B cell (primary cell): ENCODE results near the gene SMIM13. TPM values are rescaled to one million over a fixed set of nuclear protein-coding genes. Genes with fewer than 3 reads are reported as not detected.

Experiments used
- ATAC-seq: fragments of 200-7000 bp; cut with Tn5 transposase; one replicate; pipeline ENCODE4 v1.10.0; 2021; ENCODE audit warnings: low read depth, mild to moderate bottlenecking, moderate number of reproducible peaks, moderate library complexity
- CTCF ChIA-PET: fragments of 350-600 bp; sonication (Branson Sonifier 250); formaldehyde crosslinking; loops from one replicate; lab custom pipeline; 2021; ENCODE audit warnings: antibody characterized with exemption, inconsistent platforms; lab: Charles Lee
- POLR2A ChIA-PET: fragments of 350-600 bp; sonication (Branson Sonifier 250); formaldehyde crosslinking; loops from one replicate; lab custom pipeline; 2021; ENCODE audit warnings: antibody characterized with exemption; lab: Charles Lee
- DNase-seq: peaks from one replicate; pipeline ENCODE4 v3.0.0; 2013
- H2AFZ ChIP-seq: 2 replicates; pipeline ENCODE4 v1.6.1; 2012; ENCODE audit warnings: mild to moderate bottlenecking, low read depth, low read length; ENCODE audit not compliant: insufficient read depth, poor library complexity, severe bottlenecking
- H3K27ac ChIP-seq, 2 donors: 1 replicate in 1 of 2; 2 replicates in 1 of 2; pipeline ENCODE4 v1.5.1; 2012 to 2013; ENCODE audit warnings: low read length in 2 of 2, mild to moderate bottlenecking in 2 of 2, moderate library complexity in 1 of 2
- H3K27me3 ChIP-seq, 4 experiments: fragments of 200-600 bp in 1 of 4; sonication (generic) in 1 of 4; replicated peaks in 1 of 4; 1 replicate in 2 of 4; 2 replicates in 2 of 4; pipeline versions ENCODE4 v1.6.1 to v1.7.0; 2013 to 2016; ENCODE audit warnings: low read length in 3 of 4, mild to moderate bottlenecking in 2 of 4, mixed read lengths in 1 of 4, moderate library complexity in 1 of 4; ENCODE audit not compliant: insufficient read depth in 4 of 4, control insufficient read depth in 3 of 4; ENCODE audit errors: control extremely low read depth in 1 of 4
- H3K36me3 ChIP-seq, 2 experiments: replicated peaks in 1 of 2; 1 replicate in 1 of 2; 2 replicates in 1 of 2; pipeline versions ENCODE4 v1.6.1 to v1.7.1; 2013; ENCODE audit warnings: low read length in 1 of 2; ENCODE audit not compliant: insufficient read depth in 2 of 2, control insufficient read depth in 1 of 2; ENCODE audit errors: control extremely low read depth in 1 of 2, extremely low read depth in 1 of 2
- H3K4me1 ChIP-seq, 2 donors: fragments of 200-600 bp in 1 of 2; sonication (generic) in 1 of 2; 1 replicate in 1 of 2; 2 replicates in 1 of 2; pipeline versions ENCODE4 v1.5.1 to v1.6.1; 2013 to 2017; ENCODE audit warnings: low read length in 2 of 2; ENCODE audit not compliant: control insufficient read depth in 2 of 2, insufficient read depth in 2 of 2
- H3K4me2 ChIP-seq: replicated peaks from 2 replicates; pipeline ENCODE3; 2012; ENCODE audit warnings: mild to moderate bottlenecking, low read depth, low read length; ENCODE audit not compliant: poor library complexity, severe bottlenecking
- H3K4me3 ChIP-seq, 5 experiments: fragments of 200-600 bp in 1 of 5; sonication (generic) in 1 of 5; 1 replicate in 3 of 5; 2 replicates in 2 of 5; pipeline versions ENCODE4 v1.5.1 to v1.7.0; 2011 to 2016; ENCODE audit warnings: low read length in 4 of 5, mild to moderate bottlenecking in 4 of 5, low read depth in 2 of 5, control low read depth in 1 of 5, moderate library complexity in 1 of 5; ENCODE audit not compliant: insufficient read depth in 1 of 5; ENCODE audit errors: control extremely low read depth in 1 of 5, extremely low read depth in 1 of 5
- H3K79me2 ChIP-seq: fragments of 200-600 bp; sonication (generic); one replicate; pipeline ENCODE4 v1.6.0; 2016; ENCODE audit warnings: low read length; ENCODE audit not compliant: control insufficient read depth, insufficient read depth
- H3K9ac ChIP-seq: fragments of 200-600 bp; sonication (generic); 2 replicates; pipeline ENCODE4 v1.6.1; 2017; ENCODE audit warnings: mild to moderate bottlenecking, low read length, moderate library complexity
- H3K9me3 ChIP-seq, 3 donors: one replicate each; pipeline versions ENCODE4 v1.6.1 to v1.7.1; 2013; ENCODE audit warnings: low read length in 2 of 3; ENCODE audit not compliant: control insufficient read depth in 2 of 3, insufficient read depth in 1 of 3; ENCODE audit errors: control extremely low read depth in 1 of 3
- H4K20me1 ChIP-seq: 2 replicates; pipeline ENCODE4 v1.6.0; 2012; ENCODE audit warnings: mild to moderate bottlenecking, low read length; ENCODE audit not compliant: insufficient read depth, control insufficient read depth, poor library complexity, severe bottlenecking
- H3K27ac Mint-ChIP-seq: one replicate; pipeline ENCODE4 v1.8.0; 2021; ENCODE audit warnings: mixed read lengths
- H3K27me3 Mint-ChIP-seq: one replicate; pipeline ENCODE4 v1.8.0; 2021; ENCODE audit warnings: mixed read lengths
- H3K4me1 Mint-ChIP-seq: one replicate; pipeline ENCODE4 v1.8.0; 2021; ENCODE audit warnings: mixed read lengths
- H3K4me3 Mint-ChIP-seq: one replicate; pipeline ENCODE4 v1.8.0; 2021; ENCODE audit warnings: mixed read lengths
- H3K9me3 Mint-ChIP-seq: one replicate; pipeline ENCODE4 v1.8.0; 2022; ENCODE audit warnings: mixed read lengths; ENCODE audit not compliant: insufficient read depth
- CTCF ChIP-seq: fragments of 200-600 bp; IDR thresholded peaks from one replicate; pipeline ENCODE4 v1.8.0; 2022; ENCODE audit warnings: antibody characterized with exemption, mild to moderate bottlenecking
- EZH2 ChIP-seq: IDR thresholded peaks from 2 replicates; pipeline ENCODE4 v1.6.1; 2012; ENCODE audit warnings: borderline replicate concordance, low read depth, mild to moderate bottlenecking, moderate library complexity, low read length; ENCODE audit not compliant: insufficient read depth, poor library complexity, severe bottlenecking
- WGBS: methylation state at CpG from one replicate; pipeline ENCODE4 v1.1.5; 2013; ENCODE audit warnings: missing lambda C conversion rate; ENCODE audit not compliant: insufficient coverage; 5-methylcytosine and 5-hydroxymethylcytosine counted together
- intact Hi-C: fragments of 100-400 bp; cut with micrococcal nuclease; formaldehyde crosslinking; loops from one replicate; pipeline ENCODE4 v1.10.0; 2022
- polyA plus RNA-seq: library from polyadenylated mRNA; depleted of rRNA; stranded (reverse); fragments of >200 nt; gene quantifications from 2 replicates; pipeline ENCODE4 v1.2.3, GENCODE V29; 2012
- total RNA-seq, 2 donors: library from RNA; stranded (reverse); fragments of 120-200 nt in 1 of 2; gene quantifications; 1 replicate in 1 of 2; 2 replicates in 1 of 2; pipeline versions ENCODE4 v1.2.3 to v1.2.4, GENCODE V29; 2013 to 2022

Gene SMIM13
- total and polyA plus RNA-seq, 2 donors (not counting 1 experiment from before 2014, with no cell fraction given) = 2.1 to 5.5 TPM

GRCh38 chr6:11096109-11096508 lies 2.5 kb downstream of the SMIM13 start:
- DNase-seq (no peak), ATAC-seq (no peak)
- H3K27ac Mint-ChIP-seq = no peak overlapping the region
- TF ChIP-seq EZH2 (no peak), CTCF (no peak)
- H3K4me2 ChIP-seq = no peak overlapping the region
- peaks cover 48% of the 10 kb centered on the region for H3K79me2 ChIP-seq
- ChIA-PET POLR2A (no interaction called here), CTCF (interaction anchor here (1.4 kb wide), 1 partner anchor 400 kb away, joined by 5 read pairs; no protein-coding TSS in a partner anchor)
- H3K4me3 Mint-ChIP-seq = no peak overlapping the region
- intact Hi-C loops = no loop called here
- no peak overlapping the region for H3K9ac ChIP-seq
- peaks cover 12% of the 10 kb centered on the region in 2 donors for H3K4me1 ChIP-seq
- no peaks in the 10 kb centered on the region for H3K36me3 ChIP-seq
- WGBS = 80% methylated on average over 3 of the region's 4 CpGs
- no peak overlapping the region for H2AFZ ChIP-seq
- peaks cover 7% of the 10 kb centered on the region for H4K20me1 ChIP-seq
- no peaks in the 10 kb centered on the region for H3K9me3 Mint-ChIP-seq
- no peaks in the 10 kb centered on the region for H3K27me3 Mint-ChIP-seq
- peaks cover 22% of the 10 kb centered on the region for H3K4me1 Mint-ChIP-seq
- H3K27ac ChIP-seq = no peak overlapping the region
- H3K27me3 ChIP-seq = no peaks in the 10 kb centered on the region
- H3K4me3 ChIP-seq = no peak overlapping the region
- no peaks in the 10 kb centered on the region for H3K9me3 ChIP-seq

- no peaks in the 10 kb centered on the region for H3K36me3 ChIP-seq
Measured at GRCh38 chr6:11097476-11097875, 3.8 kb downstream of the SMIM13 start.

More at GRCh38 chr6:11097476-11097875, 3.8 kb downstream of the SMIM13 start:
- DNase-seq (no peak), ATAC-seq (no peak)
- TF ChIP-seq CTCF (no peak), EZH2 (no peak)
- H3K27ac ChIP-seq = no peak overlapping the region
- H3K4me3 ChIP-seq = no peak overlapping the region
- peaks cover 61% of the 10 kb centered on the region for H3K79me2 ChIP-seq
- intact Hi-C loops = no loop called here
- H4K20me1 ChIP-seq = peaks cover 18% of the 10 kb centered on the region
- ChIA-PET POLR2A (interaction anchor here (0.7 kb wide), 1 partner anchor 313 kb away, joined by 5 read pairs; no protein-coding TSS in a partner anchor), CTCF (no interaction called here)
- Mint-ChIP-seq H3K9me3 (no peaks in the 10 kb centered on the region), H3K4me3 (no peak overlapping the region), H3K27ac (no peak overlapping the region), H3K27me3 (no peaks in the 10 kb centered on the region), H3K4me1 (peaks cover 23% of the 10 kb centered on the region)
- WGBS = 95% methylated on average over 3 of the region's 8 CpGs
- no peak overlapping the region for H3K4me2 ChIP-seq
- H3K9ac ChIP-seq = no peak overlapping the region
- H2AFZ ChIP-seq = no peak overlapping the region
- H3K4me1 ChIP-seq = peaks cover 12% of the 10 kb centered on the region in 2 donors
- H3K9me3 ChIP-seq = no peaks in the 10 kb centered on the region
- no peaks in the 10 kb centered on the region for H3K27me3 ChIP-seq
